ENCODE measurements around the gene APMAP.

Gene APMAP

GRCh38 chr20:25024171-25024570 is 31.6 kb upstream of the APMAP start:
- H3K36me3 ChIP-seq (ENCODE audit: control insufficient read depth in 2 of 2, insufficient read depth in 2 of 2, low read length in 2 of 2) = peaks cover 6 to 20% of the 10 kb centered on the region in 2 donors
- no peak overlapping the region for H3K27ac ChIP-seq (ENCODE audit: low read depth in 2 of 2, low read length in 2 of 2)
- H3K4me3 ChIP-seq (ENCODE audit: low read length in 2 of 2) = no peak overlapping the region
- no peaks in the 10 kb centered on the region for H3K27me3 ChIP-seq (ENCODE audit: control insufficient read depth in 2 of 2, insufficient read depth in 2 of 2, low read length in 2 of 2)
- H3K9me3 ChIP-seq (ENCODE audit: control insufficient read depth in 2 of 2, low read length in 2 of 2) = no peaks in the 10 kb centered on the region
- peaks cover 3% of the 10 kb centered on the region in 2 donors for H3K4me1 ChIP-seq (ENCODE audit: control insufficient read depth in 2 of 2, insufficient read depth in 2 of 2, low read length in 2 of 2)
- H3K9ac ChIP-seq (ENCODE audit: low read depth in 1 of 2, low read length in 2 of 2) = no peak overlapping the region

DNA sequence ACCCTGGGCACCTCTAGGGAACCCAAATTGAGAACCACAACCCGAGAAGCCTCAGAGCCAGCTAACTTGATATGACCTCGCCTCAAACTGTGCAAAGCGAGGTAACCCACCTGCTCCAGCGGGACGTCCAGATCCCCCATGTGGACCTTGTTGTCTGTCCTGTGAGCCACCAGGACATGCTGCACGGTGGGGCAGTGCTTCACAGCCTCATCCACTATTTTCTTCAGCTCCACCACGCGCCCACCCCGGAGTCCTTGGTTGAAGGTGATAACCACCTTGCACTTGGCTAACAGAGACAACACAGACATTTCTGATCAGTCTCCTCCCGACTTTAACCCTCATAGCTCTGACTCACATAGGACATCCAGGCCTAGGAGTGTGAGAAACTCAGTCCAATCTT is 30.8 kb upstream of the APMAP start:
- Histone ChIP-seq H3K9ac (ENCODE audit: low read depth in 1 of 2, low read length in 2 of 2) (no peak overlapping the region), H3K4me1 (ENCODE audit: control insufficient read depth in 2 of 2, insufficient read depth in 2 of 2, low read length in 2 of 2) (peaks cover 3% of the 10 kb centered on the region in 2 donors), H3K4me3 (ENCODE audit: low read length in 2 of 2) (no peak overlapping the region), H3K27ac (ENCODE audit: low read depth in 2 of 2, low read length in 2 of 2) (no peak overlapping the region), H3K27me3 (ENCODE audit: control insufficient read depth in 2 of 2, insufficient read depth in 2 of 2, low read length in 2 of 2) (no peaks in the 10 kb centered on the region), H3K9me3 (ENCODE audit: control insufficient read depth in 2 of 2, low read length in 2 of 2) (no peaks in the 10 kb centered on the region), H3K36me3 (ENCODE audit: control insufficient read depth in 2 of 2, insufficient read depth in 2 of 2, low read length in 2 of 2) (peaks cover 6 to 23% of the 10 kb centered on the region in 2 donors)

DNA sequence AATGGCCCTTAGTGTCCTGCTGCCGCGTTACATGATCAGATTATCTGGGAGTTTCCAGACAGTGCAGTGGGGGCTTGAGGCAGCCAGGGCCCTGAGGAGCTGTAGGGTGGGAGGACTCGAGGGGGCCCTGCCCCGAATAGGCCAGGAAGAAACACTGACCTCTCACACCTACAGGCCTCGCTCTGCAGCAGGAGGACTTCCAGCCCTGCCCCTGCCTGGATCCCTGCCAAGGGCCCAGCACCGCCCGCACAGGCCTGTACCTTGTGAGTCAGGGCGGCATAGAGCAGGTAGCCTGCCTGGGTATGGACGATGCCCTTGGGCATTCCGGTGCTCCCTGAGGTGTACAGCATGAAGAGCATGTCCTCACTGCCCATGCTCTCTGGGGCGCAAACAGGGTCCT is 30.1 kb upstream of the APMAP start:
- Histone ChIP-seq H3K27me3 (ENCODE audit: control insufficient read depth in 2 of 2, insufficient read depth in 2 of 2, low read length in 2 of 2) (no peaks in the 10 kb centered on the region), H3K36me3 (ENCODE audit: control insufficient read depth in 2 of 2, insufficient read depth in 2 of 2, low read length in 2 of 2) (peaks cover 6 to 25% of the 10 kb centered on the region in 2 donors), H3K9ac (ENCODE audit: low read depth in 1 of 2, low read length in 2 of 2) (peak overlapping the region in 1 of 2 donors; percentile 14), H3K4me3 (ENCODE audit: low read length in 2 of 2) (no peak overlapping the region), H3K27ac (ENCODE audit: low read depth in 2 of 2, low read length in 2 of 2) (no peak overlapping the region), H3K9me3 (ENCODE audit: control insufficient read depth in 2 of 2, low read length in 2 of 2) (no peaks in the 10 kb centered on the region), H3K4me1 (ENCODE audit: control insufficient read depth in 2 of 2, insufficient read depth in 2 of 2, low read length in 2 of 2) (peaks cover 6% of the 10 kb centered on the region in 2 donors)

GRCh38 chr20:25021336-25021735 is 28.8 kb upstream of the APMAP start:
- H3K36me3 ChIP-seq (ENCODE audit: control insufficient read depth in 2 of 2, insufficient read depth in 2 of 2, low read length in 2 of 2) = peaks cover 6 to 29% of the 10 kb centered on the region in 2 donors

GRCh38 chr20:25020901-25021301 is 28.4 kb upstream of the APMAP start:
- no peaks in the 10 kb centered on the region for H3K9me3 ChIP-seq (ENCODE audit: control insufficient read depth in 2 of 2, low read length in 2 of 2)
- no peak overlapping the region for H3K4me3 ChIP-seq (ENCODE audit: low read length in 2 of 2)
- peaks cover 8 to 33% of the 10 kb centered on the region in 2 donors for H3K36me3 ChIP-seq (ENCODE audit: control insufficient read depth in 2 of 2, insufficient read depth in 2 of 2, low read length in 2 of 2)
- H3K27me3 ChIP-seq (ENCODE audit: control insufficient read depth in 2 of 2, insufficient read depth in 2 of 2, low read length in 2 of 2) = no peaks in the 10 kb centered on the region
- no peak overlapping the region for H3K9ac ChIP-seq (ENCODE audit: low read depth in 1 of 2, low read length in 2 of 2)
- H3K27ac ChIP-seq (ENCODE audit: low read depth in 2 of 2, low read length in 2 of 2) = no peak overlapping the region
- peaks cover 14% of the 10 kb centered on the region in 2 donors for H3K4me1 ChIP-seq (ENCODE audit: control insufficient read depth in 2 of 2, insufficient read depth in 2 of 2, low read length in 2 of 2)

More at GRCh38 chr20:25021336-25021735, 28.8 kb upstream of the APMAP start:
- Histone ChIP-seq H3K9me3 (ENCODE audit: control insufficient read depth in 2 of 2, low read length in 2 of 2) (no peaks in the 10 kb centered on the region), H3K27ac (ENCODE audit: low read depth in 2 of 2, low read length in 2 of 2) (no peak overlapping the region), H3K4me1 (ENCODE audit: control insufficient read depth in 2 of 2, insufficient read depth in 2 of 2, low read length in 2 of 2) (peaks cover 12 to 14% of the 10 kb centered on the region in 2 donors), H3K9ac (ENCODE audit: low read depth in 1 of 2, low read length in 2 of 2) (no peak overlapping the region), H3K27me3 (ENCODE audit: control insufficient read depth in 2 of 2, insufficient read depth in 2 of 2, low read length in 2 of 2) (no peaks in the 10 kb centered on the region), H3K4me3 (ENCODE audit: low read length in 2 of 2) (no peak overlapping the region)

DNA sequence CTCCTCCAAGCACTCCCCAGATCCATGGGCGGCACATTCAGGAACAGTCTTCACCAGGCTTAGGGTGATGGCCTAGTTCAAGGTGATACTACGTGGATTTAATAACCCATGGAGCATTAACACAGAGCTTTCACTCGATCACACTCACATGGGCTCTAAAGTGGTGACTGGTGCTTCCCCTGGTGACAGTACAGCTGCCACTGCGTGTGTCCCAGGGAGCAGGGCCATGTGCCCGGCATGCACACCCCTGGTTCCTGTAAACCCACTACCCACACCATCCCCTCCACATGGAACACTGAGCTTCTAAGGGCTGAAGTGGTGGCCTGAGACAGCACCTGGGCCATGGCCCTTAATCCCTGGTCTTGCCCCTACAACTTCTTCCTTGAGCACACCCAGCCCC is 27.8 kb upstream of the APMAP start:
- Histone ChIP-seq H3K9ac (ENCODE audit: low read depth in 1 of 2, low read length in 2 of 2) (no peak overlapping the region), H3K9me3 (ENCODE audit: control insufficient read depth in 2 of 2, low read length in 2 of 2) (no peaks in the 10 kb centered on the region), H3K4me1 (ENCODE audit: control insufficient read depth in 2 of 2, insufficient read depth in 2 of 2, low read length in 2 of 2) (peaks cover 14% of the 10 kb centered on the region in 2 donors), H3K27ac (ENCODE audit: low read depth in 2 of 2, low read length in 2 of 2) (no peak overlapping the region), H3K27me3 (ENCODE audit: control insufficient read depth in 2 of 2, insufficient read depth in 2 of 2, low read length in 2 of 2) (no peaks in the 10 kb centered on the region), H3K36me3 (ENCODE audit: control insufficient read depth in 2 of 2, insufficient read depth in 2 of 2, low read length in 2 of 2) (peaks cover 10 to 33% of the 10 kb centered on the region in 2 donors), H3K4me3 (ENCODE audit: low read length in 2 of 2) (no peak overlapping the region)

DNA sequence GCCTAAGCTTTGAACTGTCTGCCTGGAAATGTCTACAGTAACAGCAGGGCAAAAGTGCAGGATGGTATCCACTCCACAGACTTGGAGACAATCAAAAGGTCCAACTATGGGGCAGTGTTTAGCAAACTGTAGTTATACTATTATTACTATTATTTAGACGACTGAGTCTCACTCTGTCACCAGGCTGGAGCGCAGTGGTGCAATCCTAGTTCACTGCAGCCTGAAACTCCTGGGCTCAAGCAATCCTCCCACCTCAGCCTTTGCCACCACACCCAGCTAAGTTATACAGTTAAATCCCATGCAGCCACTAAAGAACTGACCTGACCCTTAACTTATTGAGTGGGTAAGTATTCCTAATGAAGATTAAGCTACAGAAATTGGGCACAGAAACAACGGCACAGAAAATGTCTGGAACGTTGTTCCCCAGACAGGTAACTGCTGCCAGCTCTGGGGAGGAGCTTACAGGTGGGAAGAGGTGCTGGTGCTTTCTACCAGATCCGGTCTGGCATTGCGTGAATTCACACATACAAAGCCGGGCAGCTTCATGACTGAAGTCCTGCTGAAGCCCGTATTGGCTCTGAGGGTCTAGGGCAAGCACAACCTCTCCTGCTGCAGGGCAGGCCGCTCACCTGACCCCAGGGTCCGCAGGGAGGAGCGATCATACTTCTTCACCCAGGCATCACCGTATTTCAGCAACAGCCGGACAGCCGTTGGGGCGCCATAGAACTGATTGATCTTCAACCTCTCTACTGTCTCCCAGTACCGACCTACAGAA is 27.0 kb upstream of the APMAP start:
- peaks cover 10 to 32% of the 10 kb centered on the region in 2 donors for H3K36me3 ChIP-seq (ENCODE audit: control insufficient read depth in 2 of 2, insufficient read depth in 2 of 2, low read length in 2 of 2)

GRCh38 chr20:25018841-25019240 is 26.3 kb upstream of the APMAP start:
- Histone ChIP-seq H3K4me3 (ENCODE audit: low read length in 2 of 2) (no peak overlapping the region), H3K36me3 (ENCODE audit: control insufficient read depth in 2 of 2, insufficient read depth in 2 of 2, low read length in 2 of 2) (peaks cover 13 to 39% of the 10 kb centered on the region in 2 donors), H3K4me1 (ENCODE audit: control insufficient read depth in 2 of 2, insufficient read depth in 2 of 2, low read length in 2 of 2) (peaks cover 14% of the 10 kb centered on the region in 2 donors), H3K27me3 (ENCODE audit: control insufficient read depth in 2 of 2, insufficient read depth in 2 of 2, low read length in 2 of 2) (no peaks in the 10 kb centered on the region), H3K9me3 (ENCODE audit: control insufficient read depth in 2 of 2, low read length in 2 of 2) (no peaks in the 10 kb centered on the region), H3K27ac (ENCODE audit: low read depth in 2 of 2, low read length in 2 of 2) (no peak overlapping the region), H3K9ac (ENCODE audit: low read depth in 1 of 2, low read length in 2 of 2) (no peak overlapping the region)

More for the DNA sequence above, 27.0 kb upstream of the APMAP start:
- H3K27ac ChIP-seq (ENCODE audit: low read depth in 2 of 2, low read length in 2 of 2) = no peak overlapping the region
- H3K4me3 ChIP-seq (ENCODE audit: low read length in 2 of 2) = no peak overlapping the region
- no peak overlapping the region for H3K9ac ChIP-seq (ENCODE audit: low read depth in 1 of 2, low read length in 2 of 2)
- no peaks in the 10 kb centered on the region for H3K9me3 ChIP-seq (ENCODE audit: control insufficient read depth in 2 of 2, low read length in 2 of 2)
- H3K27me3 ChIP-seq (ENCODE audit: control insufficient read depth in 2 of 2, insufficient read depth in 2 of 2, low read length in 2 of 2) = no peaks in the 10 kb centered on the region
- H3K4me1 ChIP-seq (ENCODE audit: control insufficient read depth in 2 of 2, insufficient read depth in 2 of 2, low read length in 2 of 2) = peaks cover 14% of the 10 kb centered on the region in 2 donors

DNA sequence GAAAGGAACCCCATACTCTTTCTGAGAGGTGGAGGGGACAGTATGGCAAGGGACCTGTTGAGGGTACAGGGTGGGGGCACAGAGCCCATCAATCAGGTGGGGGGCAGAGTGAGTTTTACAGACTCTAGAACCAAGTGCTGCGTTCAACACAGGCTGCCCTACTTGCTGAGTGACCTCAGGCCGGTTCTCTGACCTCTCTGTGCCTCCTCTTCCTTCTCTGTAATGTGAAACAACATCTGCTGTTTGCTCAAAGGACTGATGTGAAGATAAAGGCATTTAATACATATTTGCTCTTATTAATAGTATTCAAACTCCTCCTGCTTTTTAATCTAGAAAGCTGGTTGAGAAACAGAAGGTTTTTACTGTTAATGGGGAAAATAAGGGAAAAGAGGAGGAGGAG is 25.9 kb upstream of the APMAP start:
- no peak overlapping the region for H3K27ac ChIP-seq (ENCODE audit: low read depth in 2 of 2, low read length in 2 of 2)

DNA sequence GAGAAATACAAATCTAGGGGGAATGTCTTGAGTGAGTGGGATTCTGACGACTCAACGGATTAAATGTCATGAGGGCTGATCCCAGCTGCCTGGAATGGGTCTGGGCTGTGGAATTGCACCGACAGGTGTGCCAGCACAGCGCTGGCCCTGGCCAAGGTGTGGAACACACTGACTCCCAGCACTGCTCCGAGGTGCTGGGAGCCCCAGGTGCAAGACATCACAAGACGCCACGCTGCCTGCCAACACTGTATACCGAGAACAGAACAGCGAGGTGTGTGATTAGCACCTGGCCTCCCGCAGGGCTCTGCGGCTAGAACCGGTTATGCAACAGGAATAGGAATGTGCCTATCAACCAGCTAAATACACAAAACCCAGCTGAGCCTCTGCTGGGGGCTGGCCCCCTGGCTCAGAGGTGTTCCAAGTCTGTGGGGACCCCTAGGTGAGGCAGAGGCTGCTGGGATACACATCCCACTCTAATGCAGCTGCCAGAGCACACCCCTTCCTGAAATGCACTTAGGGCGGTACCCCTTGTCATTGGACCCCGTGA is 24.8 kb upstream of the APMAP start:
- Histone ChIP-seq H3K4me3 (ENCODE audit: low read length in 2 of 2) (no peak overlapping the region), H3K4me1 (ENCODE audit: control insufficient read depth in 2 of 2, insufficient read depth in 2 of 2, low read length in 2 of 2) (peaks cover 11% of the 10 kb centered on the region in 2 donors), H3K27ac (ENCODE audit: low read depth in 2 of 2, low read length in 2 of 2) (peak overlapping the region in 1 of 2 donors; percentile 30), H3K27me3 (ENCODE audit: control insufficient read depth in 2 of 2, insufficient read depth in 2 of 2, low read length in 2 of 2) (no peaks in the 10 kb centered on the region), H3K9ac (ENCODE audit: low read depth in 1 of 2, low read length in 2 of 2) (no peak overlapping the region), H3K9me3 (ENCODE audit: control insufficient read depth in 2 of 2, low read length in 2 of 2) (no peaks in the 10 kb centered on the region), H3K36me3 (ENCODE audit: control insufficient read depth in 2 of 2, insufficient read depth in 2 of 2, low read length in 2 of 2) (peaks cover 28 to 54% of the 10 kb centered on the region in 2 donors)

More for the DNA sequence above, 25.9 kb upstream of the APMAP start:
- Histone ChIP-seq H3K9me3 (ENCODE audit: control insufficient read depth in 2 of 2, low read length in 2 of 2) (no peaks in the 10 kb centered on the region), H3K27me3 (ENCODE audit: control insufficient read depth in 2 of 2, insufficient read depth in 2 of 2, low read length in 2 of 2) (no peaks in the 10 kb centered on the region), H3K9ac (ENCODE audit: low read depth in 1 of 2, low read length in 2 of 2) (no peak overlapping the region), H3K4me1 (ENCODE audit: control insufficient read depth in 2 of 2, insufficient read depth in 2 of 2, low read length in 2 of 2) (peaks cover 14% of the 10 kb centered on the region in 2 donors), H3K4me3 (ENCODE audit: low read length in 2 of 2) (no peak overlapping the region), H3K36me3 (ENCODE audit: control insufficient read depth in 2 of 2, insufficient read depth in 2 of 2, low read length in 2 of 2) (peaks cover 18 to 44% of the 10 kb centered on the region in 2 donors)
